ENCODE data around the gene NT5DC1. TPM values are rescaled to one million over a fixed set of nuclear protein-coding genes. Genes with fewer than 3 reads are reported as not detected.

Gene NT5DC1
- total RNA-seq, 1 donor from 2014 or later: 21.6 TPM

DNA sequence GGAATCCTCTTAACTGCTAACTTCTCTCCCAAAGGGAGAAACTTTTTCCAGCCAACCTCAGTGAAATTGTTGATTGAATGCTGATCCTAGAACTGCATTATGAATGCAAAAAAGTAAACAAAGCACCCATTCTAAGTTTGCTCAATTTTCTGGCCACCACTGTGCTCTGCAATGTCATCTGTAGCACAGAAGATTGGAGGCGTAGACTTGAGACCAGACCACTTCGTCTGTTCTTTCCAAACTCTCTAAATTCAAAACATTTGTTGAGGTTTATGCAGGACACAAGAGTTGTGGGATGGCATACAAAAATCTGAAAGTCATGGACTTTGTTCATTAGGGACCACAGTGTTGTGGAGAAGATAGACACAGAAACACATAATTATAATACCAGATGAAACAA is 190.1 kb downstream of the NT5DC1 start:
- Mint-ChIP-seq H3K4me3 (ENCODE audit: unreplicated experiment) (no peak overlapping the region), H3K9me3 (ENCODE audit: unreplicated experiment) (no peaks in the 10 kb centered on the region), H3K27me3 (ENCODE audit: unreplicated experiment) (no peaks in the 10 kb centered on the region), H3K27ac (ENCODE audit: unreplicated experiment) (no peak overlapping the region), H3K36me3 (ENCODE audit: unreplicated experiment) (no peaks in the 10 kb centered on the region), H3K4me1 (ENCODE audit: low read depth, unreplicated experiment) (no peaks in the 10 kb centered on the region)
- DNase-seq: no peak
- TF ChIP-seq, protein P1, sequence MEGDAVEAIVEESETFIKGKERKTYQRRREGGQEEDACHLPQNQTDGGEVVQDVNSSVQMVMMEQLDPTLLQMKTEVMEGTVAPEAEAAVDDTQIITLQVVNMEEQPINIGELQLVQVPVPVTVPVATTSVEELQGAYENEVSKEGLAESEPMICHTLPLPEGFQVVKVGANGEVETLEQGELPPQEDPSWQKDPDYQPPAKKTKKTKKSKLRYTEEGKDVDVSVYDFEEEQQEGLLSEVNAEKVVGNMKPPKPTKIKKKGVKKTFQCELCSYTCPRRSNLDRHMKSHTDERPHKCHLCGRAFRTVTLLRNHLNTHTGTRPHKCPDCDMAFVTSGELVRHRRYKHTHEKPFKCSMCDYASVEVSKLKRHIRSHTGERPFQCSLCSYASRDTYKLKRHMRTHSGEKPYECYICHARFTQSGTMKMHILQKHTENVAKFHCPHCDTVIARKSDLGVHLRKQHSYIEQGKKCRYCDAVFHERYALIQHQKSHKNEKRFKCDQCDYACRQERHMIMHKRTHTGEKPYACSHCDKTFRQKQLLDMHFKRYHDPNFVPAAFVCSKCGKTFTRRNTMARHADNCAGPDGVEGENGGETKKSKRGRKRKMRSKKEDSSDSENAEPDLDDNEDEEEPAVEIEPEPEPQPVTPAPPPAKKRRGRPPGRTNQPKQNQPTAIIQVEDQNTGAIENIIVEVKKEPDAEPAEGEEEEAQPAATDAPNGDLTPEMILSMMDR (IDR thresholded peaks at IDR 0.05; ENCODE audit: partially characterized antibody, unreplicated experiment): no peak

- Mint-ChIP-seq H3K4me1 (ENCODE audit: low read depth, unreplicated experiment) (no peaks in the 10 kb centered on the region), H3K4me3 (ENCODE audit: unreplicated experiment) (no peak overlapping the region)
- TF ChIP-seq, protein P1 (IDR thresholded peaks at IDR 0.05; ENCODE audit: partially characterized antibody, unreplicated experiment): no peak
These were observed 191.2 kb downstream of the NT5DC1 start for GRCh38 chr6:116291701-116292396.

GRCh38 chr6:116292553-116292952 is 191.9 kb downstream of the NT5DC1 start:
- H3K4me3 Mint-ChIP-seq (ENCODE audit: unreplicated experiment): no peak overlapping the region
- peaks cover 1% of the 10 kb centered on the region for H3K27me3 Mint-ChIP-seq (ENCODE audit: unreplicated experiment)

More at GRCh38 chr6:116291701-116292396, 191.2 kb downstream of the NT5DC1 start:
- Mint-ChIP-seq H3K9me3 (ENCODE audit: unreplicated experiment) (no peaks in the 10 kb centered on the region), H3K36me3 (ENCODE audit: unreplicated experiment) (no peaks in the 10 kb centered on the region), H3K27ac (ENCODE audit: unreplicated experiment) (no peak overlapping the region), H3K27me3 (ENCODE audit: unreplicated experiment) (no peaks in the 10 kb centered on the region)
- no peak for DNase-seq

DNA sequence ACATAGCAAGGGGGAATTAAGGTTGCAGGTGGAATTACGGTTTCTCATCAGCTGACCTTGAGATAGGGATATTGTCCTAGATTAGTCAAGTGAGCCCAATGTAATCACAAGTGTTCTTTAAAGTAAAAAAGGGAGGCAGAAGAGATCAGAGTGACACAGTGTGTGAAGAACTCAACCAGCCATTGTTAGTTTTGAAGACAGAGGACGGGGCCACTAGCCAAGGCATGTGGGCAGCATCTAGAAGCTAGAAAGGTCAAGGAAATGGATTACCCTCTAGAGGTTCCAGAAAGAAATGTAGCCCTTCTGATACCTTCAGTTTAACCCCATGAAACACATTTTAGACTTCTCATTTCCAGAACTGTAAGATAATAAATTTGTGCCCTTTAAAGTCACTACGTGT is 197.6 kb downstream of the NT5DC1 start:
- TF ChIP-seq, protein P1 (IDR thresholded peaks at IDR 0.05; ENCODE audit: partially characterized antibody, unreplicated experiment): no peak
- no peak overlapping the region for H3K27ac Mint-ChIP-seq (ENCODE audit: unreplicated experiment)
- no peaks in the 10 kb centered on the region for H3K4me1 Mint-ChIP-seq (ENCODE audit: low read depth, unreplicated experiment)
- H3K36me3 Mint-ChIP-seq (ENCODE audit: unreplicated experiment): peaks cover 4% of the 10 kb centered on the region
- no peaks in the 10 kb centered on the region for H3K9me3 Mint-ChIP-seq (ENCODE audit: unreplicated experiment)
- no peak overlapping the region for H3K4me3 Mint-ChIP-seq (ENCODE audit: unreplicated experiment)
- no peak for DNase-seq
- peaks cover 1% of the 10 kb centered on the region for H3K27me3 Mint-ChIP-seq (ENCODE audit: unreplicated experiment)

More at GRCh38 chr6:116292553-116292952, 191.9 kb downstream of the NT5DC1 start:
- no peak overlapping the region for H3K27ac Mint-ChIP-seq (ENCODE audit: unreplicated experiment)
- H3K9me3 Mint-ChIP-seq (ENCODE audit: unreplicated experiment): no peaks in the 10 kb centered on the region
- TF ChIP-seq, protein P1 (IDR thresholded peaks at IDR 0.05; ENCODE audit: partially characterized antibody, unreplicated experiment): no peak
- no peaks in the 10 kb centered on the region for H3K36me3 Mint-ChIP-seq (ENCODE audit: unreplicated experiment)
- no peak for DNase-seq
- H3K4me1 Mint-ChIP-seq (ENCODE audit: low read depth, unreplicated experiment): no peaks in the 10 kb centered on the region

GRCh38 chr6:116298973-116299372 is 198.3 kb downstream of the NT5DC1 start:
- Mint-ChIP-seq H3K4me1 (ENCODE audit: low read depth, unreplicated experiment) (no peaks in the 10 kb centered on the region), H3K27ac (ENCODE audit: unreplicated experiment) (no peak overlapping the region), H3K27me3 (ENCODE audit: unreplicated experiment) (peaks cover 1% of the 10 kb centered on the region), H3K36me3 (ENCODE audit: unreplicated experiment) (peaks cover 4% of the 10 kb centered on the region), H3K4me3 (ENCODE audit: unreplicated experiment) (no peak overlapping the region), H3K9me3 (ENCODE audit: unreplicated experiment) (no peaks in the 10 kb centered on the region)
- no peak for DNase-seq
- TF ChIP-seq, protein P1 (IDR thresholded peaks at IDR 0.05; ENCODE audit: partially characterized antibody, unreplicated experiment): no peak

Measured in glutamatergic neuron (in vitro differentiated cells).